T-cell (primary cell): ENCODE results near the gene PAGR1. TPM values are rescaled to one million over a fixed set of nuclear protein-coding genes. Genes with fewer than 3 reads are reported as not detected.

Experiments used
- ATAC-seq, 4 experiments: fragments of 200-7000 bp in 3 of 4; fragments of 150-1000 bp in 1 of 4; cut with Tn5 transposase; replicated peaks in 1 of 4; 1 replicate in 3 of 4; 2 replicates in 1 of 4; pipeline ENCODE4 v1.10.0; 2021; ENCODE audit warnings: moderate library complexity in 3 of 4, mild to moderate bottlenecking in 2 of 4, moderate number of reproducible peaks in 1 of 4
- CTCF ChIA-PET, 2 donors: fragments of 300-600 bp; sonication (Branson Sonifier 250); formaldehyde crosslinking; loops; one replicate each; lab custom pipeline; 2022; ENCODE audit warnings: antibody characterized with exemption in 2 of 2; lab: Charles Lee
- POLR2A ChIA-PET, 2 donors: fragments of 300-600 bp; sonication (Branson Sonifier 250); formaldehyde crosslinking; loops; one replicate each; lab custom pipeline; 2022; ENCODE audit warnings: antibody characterized with exemption in 2 of 2; lab: Charles Lee
- DNase-seq, 35 experiments: peaks; one replicate each; pipeline versions ENCODE4 v3.0.0 to v3.0.0-alpha.2; 2013 to 2023
- H3K27ac ChIP-seq: one replicate; pipeline ENCODE4 v1.5.1; 2013; ENCODE audit warnings: low read length
- H3K27me3 ChIP-seq, 2 experiments: replicated peaks in 1 of 2; 1 replicate in 1 of 2; 2 replicates in 1 of 2; pipeline versions ENCODE4 v1.6.1 to v1.7.0; 2013; ENCODE audit warnings: low read length in 1 of 2, mixed read lengths in 1 of 2; ENCODE audit not compliant: control insufficient read depth in 2 of 2, insufficient read depth in 2 of 2; ENCODE audit errors: extremely low read depth in 1 of 2
- H3K36me3 ChIP-seq, 2 donors: 1 replicate in 1 of 2; 2 replicates in 1 of 2; pipeline versions ENCODE4 v1.6.1 to v1.7.0; 2013; ENCODE audit warnings: low read length in 1 of 2; ENCODE audit not compliant: control insufficient read depth in 2 of 2, insufficient read depth in 1 of 2; ENCODE audit errors: extremely low read depth in 1 of 2
- H3K4me1 ChIP-seq, 2 experiments: 1 replicate in 1 of 2; 2 replicates in 1 of 2; pipeline versions ENCODE4 v1.6.1 to v1.7.0; 2013; ENCODE audit warnings: low read length in 2 of 2, mixed read lengths in 1 of 2; ENCODE audit not compliant: insufficient read depth in 2 of 2, control insufficient read depth in 1 of 2; ENCODE audit errors: extremely low read depth in 1 of 2
- H3K4me3 ChIP-seq, 2 donors: 1 replicate in 1 of 2; 2 replicates in 1 of 2; pipeline versions ENCODE4 v1.5.1 to v1.7.0; 2013; ENCODE audit warnings: mild to moderate bottlenecking in 2 of 2, low read length in 1 of 2, moderate library complexity in 1 of 2; ENCODE audit not compliant: control insufficient read depth in 1 of 2; ENCODE audit errors: extremely low read depth in 1 of 2
- H3K9me3 ChIP-seq: 2 replicates; pipeline ENCODE4 v1.7.0; 2013
- H3K27ac Mint-ChIP-seq, 2 donors: one replicate each; pipeline ENCODE4 v1.8.0; 2020 to 2021; ENCODE audit warnings: mild to moderate bottlenecking in 2 of 2, mixed read lengths in 2 of 2
- H3K27me3 Mint-ChIP-seq, 2 donors: one replicate each; pipeline ENCODE4 v1.8.0; 2021 to 2022; ENCODE audit warnings: mixed read lengths in 2 of 2
- H3K36me3 Mint-ChIP-seq: one replicate; pipeline ENCODE4 v1.8.0; 2021; ENCODE audit warnings: mixed read lengths
- H3K4me1 Mint-ChIP-seq, 3 donors: one replicate each; pipeline ENCODE4 v1.8.0; 2020 to 2022; ENCODE audit warnings: mixed read lengths in 3 of 3, mild to moderate bottlenecking in 1 of 3
- H3K4me3 Mint-ChIP-seq, 3 donors: one replicate each; pipeline ENCODE4 v1.8.0; 2020 to 2022; ENCODE audit warnings: mild to moderate bottlenecking in 3 of 3, mixed read lengths in 3 of 3, moderate library complexity in 3 of 3
- H3K9me3 Mint-ChIP-seq, 3 donors: one replicate each; pipeline ENCODE4 v1.8.0; 2020 to 2022; ENCODE audit warnings: mixed read lengths in 3 of 3
- WGBS: methylation state at CpG from one replicate; pipeline ENCODE4 v1.1.5; 2013; ENCODE audit warnings: missing lambda C conversion rate; ENCODE audit not compliant: insufficient coverage; 5-methylcytosine and 5-hydroxymethylcytosine counted together
- total RNA-seq, 35 experiments: library from RNA in 6 of 35; stranded (reverse) in 6 of 35; fragments of 120-200 nt in 1 of 35; gene quantifications; one replicate each; pipeline versions ENCODE4 v1.2.1 to v1.2.4 and lab custom pipeline; 2013 to 2026

Gene PAGR1
- total RNA-seq, 5 donors from 2014 or later (not counting 1 experiment from before 2014, with no cell fraction given), result 16.0 to 47.2 (median 40.6) TPM

GRCh38 chr16:29807426-29808218 is 8.3 kb upstream of the PAGR1 start:
- Mint-ChIP-seq H3K4me1 (peaks cover 57 to 63% (median 59%) of the 10 kb centered on the region in 3 donors), H3K36me3 (peaks cover 14% of the 10 kb centered on the region), H3K4me3 (peak overlapping the region; percentile 86 to 92 (median 87)), H3K9me3 (no peaks in the 10 kb centered on the region), H3K27ac (peak overlapping the region; percentile 98), H3K27me3 (no peaks in the 10 kb centered on the region)
- Histone ChIP-seq H3K4me1 (peaks cover 40 to 70% of the 10 kb centered on the region in 2 experiments), H3K4me3 (peak overlapping the region; percentile 56 to 59), H3K9me3 (no peaks in the 10 kb centered on the region), H3K36me3 (peaks cover 0 to 19% of the 10 kb centered on the region in 2 donors), H3K27ac (peak overlapping the region; percentile 78), H3K27me3 (peaks cover 0 to 12% of the 10 kb centered on the region in 2 experiments)
- under 1% methylated on average over 55 of the region's 69 CpGs for WGBS
- peak; percentile 33 to 54 (median 38) for ATAC-seq
- ChIA-PET CTCF (interaction anchor here (0.8 to 2.3 kb wide), 11 partner anchors 8 to 188 kb away, joined by 3 to 42 read pairs (median 6); partner anchors contain the start of genes MVP (in 2 of the 2), PAGR1 (in 2 of the 2), HIRIP3 (in 1 of the 2) and KIF22 (in 1 of the 2)), POLR2A (interaction anchor here (0.5 to 1.2 kb wide), 9 partner anchors 8 to 257 kb away, joined by 3 to 8 read pairs (median 3); partner anchors contain the start of genes KIF22 (in 1 of the 2) and PAGR1 (in 1 of the 2))
- peak; percentile 77 to 94 (median 84) for DNase-seq

GRCh38 chr16:29808219-29808900 is 7.6 kb upstream of the PAGR1 start:
- Histone ChIP-seq H3K27me3 (peaks cover 0 to 16% of the 10 kb centered on the region in 2 experiments), H3K9me3 (no peaks in the 10 kb centered on the region), H3K4me1 (peaks cover 40 to 75% of the 10 kb centered on the region in 2 experiments), H3K36me3 (peaks cover 0 to 19% of the 10 kb centered on the region in 2 donors), H3K4me3 (peak overlapping the region; percentile 56 to 64), H3K27ac (peak overlapping the region; percentile 78)
- 17% methylated on average over 22 of the region's 25 CpGs for WGBS
- Mint-ChIP-seq H3K9me3 (no peaks in the 10 kb centered on the region), H3K27ac (peak overlapping the region; percentile 98), H3K4me1 (peaks cover 55 to 69% (median 65%) of the 10 kb centered on the region in 3 donors), H3K36me3 (peaks cover 14% of the 10 kb centered on the region), H3K27me3 (peaks cover 0 to 2% of the 10 kb centered on the region in 2 donors), H3K4me3 (peak overlapping the region; percentile 86 to 92 (median 87))
- DNase-seq, result peak in 4 of 35 experiments; percentile 23 to 59 (median 30)
- CTCF ChIA-PET, result interaction anchor here (0.6 to 2.3 kb wide), 12 partner anchors 8 to 283 kb away, joined by 3 to 42 read pairs (median 5); partner anchors contain the start of genes MVP (in 2 of the 2), PAGR1 (in 2 of the 2), KIF22 (in 1 of the 2) and TBX6 (in 1 of the 2)
- POLR2A ChIA-PET, result interaction anchor here (0.5 to 1.2 kb wide), 10 partner anchors 8 to 256 kb away, joined by 3 to 8 read pairs (median 4); partner anchors contain the start of genes KIF22 (in 1 of the 2) and PAGR1 (in 1 of the 2)
- peak in 2 of 4 experiments; percentile 0 to 2 for ATAC-seq

- H3K27ac Mint-ChIP-seq, result peak overlapping the region; percentile 98
- DNase-seq (no peak), ATAC-seq (no peak)
- peaks cover 14% of the 10 kb centered on the region for H3K36me3 Mint-ChIP-seq
- no peaks in the 10 kb centered on the region for H3K9me3 ChIP-seq
- peaks cover 38 to 71% of the 10 kb centered on the region in 2 experiments for H3K4me1 ChIP-seq
- CTCF ChIA-PET, result interaction anchor here (0.6 to 2.3 kb wide), 6 partner anchors 12 to 282 kb away, joined by 3 to 36 read pairs (median 4); partner anchors contain the start of gene TBX6 (in 1 of the 2)
- H3K4me3 Mint-ChIP-seq, result peak overlapping the region; percentile 86 to 92 (median 87)
- H3K27ac ChIP-seq, result peak overlapping the region; percentile 78
- POLR2A ChIA-PET, result no interaction called here
- H3K36me3 ChIP-seq, result peaks cover 0 to 19% of the 10 kb centered on the region in 2 donors
- H3K27me3 ChIP-seq, result peaks cover 0 to 16% of the 10 kb centered on the region in 2 experiments
- H3K9me3 Mint-ChIP-seq, result no peaks in the 10 kb centered on the region
- WGBS, result 49% methylated on average over 21 of the region's 31 CpGs
- peaks cover 51 to 66% (median 58%) of the 10 kb centered on the region in 3 donors for H3K4me1 Mint-ChIP-seq
- peak overlapping the region; percentile 56 to 64 for H3K4me3 ChIP-seq
- peaks cover 0 to 2% of the 10 kb centered on the region in 2 donors for H3K27me3 Mint-ChIP-seq
These were observed 6.8 kb upstream of the PAGR1 start for GRCh38 chr16:29809031-29809747.

DNA sequence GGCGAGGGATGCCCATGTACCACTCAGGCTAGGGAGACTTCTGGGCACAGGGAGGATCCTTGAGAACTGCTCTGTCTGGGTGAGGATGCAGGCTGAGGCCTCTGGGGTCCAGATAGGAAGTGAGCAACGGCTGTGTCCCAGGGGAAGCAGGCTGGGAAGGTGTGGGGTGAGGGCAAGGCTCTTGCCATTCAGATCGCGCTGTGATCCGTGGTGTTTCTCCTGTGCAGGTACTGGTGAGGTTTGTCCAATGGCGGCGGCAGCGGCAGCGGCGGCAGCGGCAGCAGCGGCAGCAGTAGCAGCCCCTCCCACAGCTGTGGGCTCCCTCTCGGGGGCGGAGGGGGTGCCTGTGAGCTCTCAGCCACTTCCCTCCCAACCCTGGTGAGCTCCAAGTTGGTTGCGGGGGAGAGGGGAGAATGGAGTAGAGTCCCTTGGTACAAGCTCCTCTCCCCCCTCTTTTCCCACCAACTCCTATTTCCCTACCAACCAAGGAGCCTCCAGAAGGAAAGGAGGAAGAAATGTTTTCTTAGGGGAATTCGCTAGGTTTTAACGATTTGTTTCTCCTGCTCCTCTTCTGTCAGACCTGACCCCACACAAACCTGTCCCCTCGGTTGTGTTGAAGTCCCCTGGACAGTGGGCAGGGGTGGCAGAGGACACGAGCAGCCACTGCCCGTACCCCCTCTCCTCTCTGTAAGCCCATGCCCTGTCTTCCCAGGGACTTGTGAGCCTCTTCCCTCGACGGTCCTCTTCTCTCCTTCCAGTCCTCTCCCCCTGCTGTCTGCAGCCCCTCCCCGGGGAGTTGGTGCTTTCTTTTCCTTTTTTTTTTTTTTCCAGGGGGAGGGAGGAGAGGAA is 5.9 kb upstream of the PAGR1 start:
- H3K27me3 ChIP-seq, result peaks cover 0 to 16% of the 10 kb centered on the region in 2 experiments
- H3K4me3 ChIP-seq, result peak overlapping the region; percentile 40 to 59
- ChIA-PET CTCF (interaction anchor here (0.5 to 1.1 kb wide), 4 partner anchors 12 to 118 kb away, joined by 3 to 5 read pairs (median 3); no protein-coding TSS in a partner anchor), POLR2A (interaction anchor here in 1 of 2 donors (0.6 kb wide), 1 partner anchor 25 kb away, joined by 14 read pairs; no protein-coding TSS in a partner anchor)
- H3K27ac ChIP-seq, result peak overlapping the region; percentile 66
- peak overlapping the region; percentile 87 to 94 for H3K27ac Mint-ChIP-seq
- H3K9me3 Mint-ChIP-seq, result no peaks in the 10 kb centered on the region
- peak overlapping the region; percentile 81 to 90 (median 82) for H3K4me3 Mint-ChIP-seq
- no peak for ATAC-seq
- peak in 30 of 35 experiments; percentile 36 to 73 (median 53) for DNase-seq
- no peaks in the 10 kb centered on the region for H3K9me3 ChIP-seq
- peaks cover 0 to 19% of the 10 kb centered on the region in 2 donors for H3K36me3 ChIP-seq
- peaks cover 0 to 2% of the 10 kb centered on the region in 2 donors for H3K27me3 Mint-ChIP-seq
- peaks cover 14% of the 10 kb centered on the region for H3K36me3 Mint-ChIP-seq
- peaks cover 34 to 71% of the 10 kb centered on the region in 2 experiments for H3K4me1 ChIP-seq
- peaks cover 54 to 69% (median 57%) of the 10 kb centered on the region in 3 donors for H3K4me1 Mint-ChIP-seq
- WGBS, result 50% methylated on average over 7 of the region's 23 CpGs

GRCh38 chr16:29810699-29811169 is 5.2 kb upstream of the PAGR1 start:
- Mint-ChIP-seq H3K36me3 (peaks cover 14% of the 10 kb centered on the region), H3K9me3 (no peaks in the 10 kb centered on the region), H3K27ac (peak overlapping the region; percentile 87 to 94), H3K27me3 (peaks cover 0 to 2% of the 10 kb centered on the region in 2 donors), H3K4me3 (peak overlapping the region; percentile 81 to 90 (median 82)), H3K4me1 (peaks cover 54 to 72% (median 59%) of the 10 kb centered on the region in 3 donors)
- DNase-seq (no peak), ATAC-seq (no peak)
- Histone ChIP-seq H3K27ac (peak overlapping the region; percentile 66), H3K4me3 (peak overlapping the region; percentile 69 to 72), H3K9me3 (no peaks in the 10 kb centered on the region), H3K27me3 (peaks cover 0 to 16% of the 10 kb centered on the region in 2 experiments), H3K36me3 (peaks cover 0 to 19% of the 10 kb centered on the region in 2 donors), H3K4me1 (peaks cover 34 to 75% of the 10 kb centered on the region in 2 experiments)
- POLR2A ChIA-PET, result interaction anchor here in 1 of 2 donors (0.6 kb wide), 1 partner anchor 24 kb away, joined by 14 read pairs; no protein-coding TSS in a partner anchor
- 19% methylated on average over 5 of the region's 9 CpGs for WGBS
- CTCF ChIA-PET, result interaction anchor here (0.7 to 1.1 kb wide), 3 partner anchors 11 to 38 kb away, joined by 3 to 5 read pairs (median 3); no protein-coding TSS in a partner anchor
